Activated CD8-positive, alpha-beta memory T cell treated with anti-CD3 and anti-CD28 coated beads, Interleukin-2, amount 50 U/mL, for 1 hour (primary cell): ENCODE results near the gene SIVA1.

Experiments used
- DNase-seq: peaks from one replicate; pipeline ENCODE4 v3.0.0-alpha.2; 2020; ENCODE audit errors: extremely low read depth

Gene SIVA1

GRCh38 chr14:104797115-104798044 lies 44.4 kb downstream of the SIVA1 start:
- no peak for DNase-seq

GRCh38 chr14:104798300-104799243 lies 45.6 kb downstream of the SIVA1 start:
- no peak for DNase-seq

- no peak for DNase-seq
Measured at GRCh38 chr14:104799244-104800014, 46.5 kb downstream of the SIVA1 start.

GRCh38 chr14:104800015-104800770 lies 47.2 kb downstream of the SIVA1 start:
- DNase-seq: peak; percentile 55

- DNase-seq: no peak
Measured at GRCh38 chr14:104800771-104801519, 48.0 kb downstream of the SIVA1 start, which contains the start of gene ZBTB42. TSS of gene ZBTB42 (plus strand) at chr14:104801101. CDS start at chr14:104801198, 97 bp downstream.

- no peak for DNase-seq
Measured at GRCh38 chr14:104801520-104802393, 48.8 kb downstream of the SIVA1 start.

GRCh38 chr14:104802394-104803184 lies 49.6 kb downstream of the SIVA1 start:
- no peak for DNase-seq

GRCh38 chr14:104803280-104803911 lies 50.4 kb downstream of the SIVA1 start:
- DNase-seq: no peak

GRCh38 chr14:104803912-104804410 lies 51.0 kb downstream of the SIVA1 start:
- no peak for DNase-seq

GRCh38 chr14:104804481-104805325 lies 51.8 kb downstream of the SIVA1 start:
- DNase-seq: no peak

- no peak for DNase-seq
Measured at GRCh38 chr14:104805326-104805678, 52.4 kb downstream of the SIVA1 start.

- no peak for DNase-seq
Measured at GRCh38 chr14:104805941-104806624, 53.1 kb downstream of the SIVA1 start.

- DNase-seq: no peak
Measured at GRCh38 chr14:104806625-104807465, 53.9 kb downstream of the SIVA1 start.

GRCh38 chr14:104808456-104808855 lies 55.5 kb downstream of the SIVA1 start:
- no peak for DNase-seq
